DLD1 (cell line): Measurements from ENCODE around the gene PDRG1.

ENCODE experiments used
- in situ Hi-C: cut with HindIII; loops from 2 replicates; pipeline ENCODE4 v1.10.0; 2017; ENCODE audit warnings: low sequenced_read_pairs

PDRG1 gene

GRCh38 chr20:31951530-31952453 is at the start of gene PDRG1:
PDRG1 (minus strand) TSS chr20:31952046; CDS start chr20:31951961, 85 bp downstream.
- in situ Hi-C loops = no loop called here

GRCh38 chr20:31998246-31998645 is 46.4 kb upstream of the PDRG1 start:
- in situ Hi-C loops = no loop called here

- in situ Hi-C loops = no loop called here
These were observed 45.1 kb upstream of the PDRG1 start for GRCh38 chr20:31996996-31997395.

GRCh38 chr20:31992086-31992485 is 40.2 kb upstream of the PDRG1 start:
- in situ Hi-C loops = loop anchor here (5.0 kb wide), 1 partner anchor 50 kb away; no protein-coding TSS in a partner anchor

- in situ Hi-C loops = loop anchor here (5.0 kb wide), 1 partner anchor 49 kb away; no protein-coding TSS in a partner anchor
These were observed 39.5 kb upstream of the PDRG1 start for GRCh38 chr20:31991339-31991705.

GRCh38 chr20:31990641-31991338 is 38.9 kb upstream of the PDRG1 start:
- in situ Hi-C loops = loop anchor here (5.0 kb wide), 1 partner anchor 48 kb away; no protein-coding TSS in a partner anchor

GRCh38 chr20:31989030-31989645 is 37.3 kb upstream of the PDRG1 start:
- in situ Hi-C loops = no loop called here

- in situ Hi-C loops = no loop called here
These were observed 36.7 kb upstream of the PDRG1 start for GRCh38 chr20:31988430-31989015.

- in situ Hi-C loops = no loop called here
These were observed 35.9 kb upstream of the PDRG1 start for GRCh38 chr20:31987744-31988143.

GRCh38 chr20:31984981-31985471 is 33.2 kb upstream of the PDRG1 start:
- in situ Hi-C loops = no loop called here

- in situ Hi-C loops = no loop called here
These were observed 29.9 kb upstream of the PDRG1 start for GRCh38 chr20:31981784-31982183.

- in situ Hi-C loops = loop anchor here (10.0 kb wide), 1 partner anchor 65 kb away; no protein-coding TSS in a partner anchor
These were observed 28.0 kb upstream of the PDRG1 start for GRCh38 chr20:31979713-31980426.

GRCh38 chr20:31977080-31977479 is 25.2 kb upstream of the PDRG1 start:
- in situ Hi-C loops = loop anchor here (10.0 kb wide), 1 partner anchor 68 kb away; no protein-coding TSS in a partner anchor

GRCh38 chr20:31975874-31976273 is 24.0 kb upstream of the PDRG1 start:
- in situ Hi-C loops = loop anchor here (10.0 kb wide), 1 partner anchor 69 kb away; no protein-coding TSS in a partner anchor

GRCh38 chr20:31974951-31975487 is 23.2 kb upstream of the PDRG1 start:
- in situ Hi-C loops = loop anchor here (10.0 kb wide), 1 partner anchor 70 kb away; no protein-coding TSS in a partner anchor

GRCh38 chr20:31974296-31974695 is 22.4 kb upstream of the PDRG1 start:
- in situ Hi-C loops = loop anchor here (10.0 kb wide), 1 partner anchor 71 kb away; no protein-coding TSS in a partner anchor

GRCh38 chr20:31972471-31973021 is 20.7 kb upstream of the PDRG1 start:
- in situ Hi-C loops = loop anchor here (10.0 kb wide), 1 partner anchor 72 kb away; no protein-coding TSS in a partner anchor

GRCh38 chr20:31969991-31970390 is 18.1 kb upstream of the PDRG1 start:
- in situ Hi-C loops = loop anchor here (10.0 kb wide), 1 partner anchor 75 kb away; no protein-coding TSS in a partner anchor
